Measurements from ENCODE around the gene CNNM2.

The CNNM2 gene

DNA sequence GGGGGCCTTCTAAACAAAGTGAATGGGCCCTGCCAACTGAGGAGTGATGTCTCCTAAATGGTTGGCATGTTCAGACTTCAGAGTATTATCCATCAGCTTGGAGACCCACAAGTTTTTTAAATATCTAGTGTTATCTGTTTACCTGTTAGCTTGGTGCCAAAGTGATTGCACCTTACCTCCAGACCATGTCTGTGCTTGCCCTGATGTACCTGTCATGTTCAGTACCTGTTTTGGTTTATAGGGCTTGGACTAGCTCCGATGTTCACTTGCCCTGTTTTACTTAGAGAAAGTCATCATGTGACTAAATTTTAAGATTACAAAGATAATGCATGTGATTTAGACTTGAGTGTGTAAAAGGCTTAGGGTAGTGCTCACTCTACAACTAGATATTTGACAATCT lies 67.7 kb downstream of the CNNM2 start:
- Histone ChIP-seq H3K9me3 (no peaks in the 10 kb centered on the region), H3K27me3 (no peaks in the 10 kb centered on the region), H3K4me3 (no peak overlapping the region), H3K4me1 (peaks cover 0 to 42% (median 6%) of the 10 kb centered on the region in 4 donors), H3K36me3 (no peaks in the 10 kb centered on the region), H3K27ac (no peak overlapping the region)
- intact Hi-C loops (cut with DNase I; ENCODE audit: low total_unique reads) = no loop called here
- TF ChIP-seq, protein P1, sequence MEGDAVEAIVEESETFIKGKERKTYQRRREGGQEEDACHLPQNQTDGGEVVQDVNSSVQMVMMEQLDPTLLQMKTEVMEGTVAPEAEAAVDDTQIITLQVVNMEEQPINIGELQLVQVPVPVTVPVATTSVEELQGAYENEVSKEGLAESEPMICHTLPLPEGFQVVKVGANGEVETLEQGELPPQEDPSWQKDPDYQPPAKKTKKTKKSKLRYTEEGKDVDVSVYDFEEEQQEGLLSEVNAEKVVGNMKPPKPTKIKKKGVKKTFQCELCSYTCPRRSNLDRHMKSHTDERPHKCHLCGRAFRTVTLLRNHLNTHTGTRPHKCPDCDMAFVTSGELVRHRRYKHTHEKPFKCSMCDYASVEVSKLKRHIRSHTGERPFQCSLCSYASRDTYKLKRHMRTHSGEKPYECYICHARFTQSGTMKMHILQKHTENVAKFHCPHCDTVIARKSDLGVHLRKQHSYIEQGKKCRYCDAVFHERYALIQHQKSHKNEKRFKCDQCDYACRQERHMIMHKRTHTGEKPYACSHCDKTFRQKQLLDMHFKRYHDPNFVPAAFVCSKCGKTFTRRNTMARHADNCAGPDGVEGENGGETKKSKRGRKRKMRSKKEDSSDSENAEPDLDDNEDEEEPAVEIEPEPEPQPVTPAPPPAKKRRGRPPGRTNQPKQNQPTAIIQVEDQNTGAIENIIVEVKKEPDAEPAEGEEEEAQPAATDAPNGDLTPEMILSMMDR (IDR thresholded peaks at IDR 0.05) = no peak
- no peak for DNase-seq

DNA sequence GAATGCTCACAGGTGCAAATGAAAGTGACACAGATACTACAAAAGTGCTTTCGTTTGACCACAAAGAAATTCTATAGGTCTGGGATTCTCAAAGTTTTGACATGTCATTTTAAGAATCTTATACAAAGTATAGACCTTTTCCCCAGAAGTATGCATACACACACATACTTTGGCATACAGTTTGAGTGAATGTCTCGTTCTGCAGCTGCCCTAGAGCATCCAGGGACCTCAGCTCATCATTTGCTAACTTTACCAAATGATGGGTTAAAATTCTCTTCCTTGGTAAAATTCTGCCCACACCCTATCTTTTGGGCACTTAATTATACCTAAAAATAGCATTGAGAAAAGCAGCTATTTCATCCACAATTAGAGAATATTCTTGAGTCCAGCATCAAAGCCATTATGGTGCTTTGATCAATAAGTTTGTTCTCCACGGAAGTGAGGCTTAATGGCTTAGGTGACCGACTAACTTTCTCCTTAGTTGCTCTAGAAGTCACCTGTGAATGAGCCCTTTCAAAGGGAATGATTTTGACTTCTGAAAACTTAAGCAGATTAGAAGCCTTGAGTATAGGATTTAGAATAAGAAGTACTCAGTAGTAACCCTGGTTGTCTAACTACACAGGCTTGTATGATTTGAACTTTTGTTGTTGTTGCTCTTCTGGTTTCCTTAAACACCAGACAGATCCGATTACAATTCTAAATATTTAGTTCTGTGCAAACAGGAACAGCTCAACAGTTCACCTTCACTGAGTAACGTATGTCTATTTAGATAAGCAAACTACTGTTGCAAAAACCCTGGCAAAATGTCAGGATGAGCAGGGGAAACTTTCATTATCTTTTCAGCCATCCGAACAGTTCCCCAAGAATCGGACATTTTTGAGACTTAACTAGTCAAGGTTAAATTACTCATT lies 70.6 kb downstream of the CNNM2 start:
- intact Hi-C loops (cut with DNase I; ENCODE audit: low total_unique reads) = no loop called here
- DNase-seq = no peak
- TF ChIP-seq, protein P1 (IDR thresholded peaks at IDR 0.05) = no peak
- no peaks in the 10 kb centered on the region for H3K27me3 ChIP-seq
- H3K9me3 ChIP-seq = no peaks in the 10 kb centered on the region
- H3K4me3 ChIP-seq = no peak overlapping the region
- H3K36me3 ChIP-seq = no peaks in the 10 kb centered on the region
- no peak overlapping the region for H3K27ac ChIP-seq
- H3K4me1 ChIP-seq = peaks cover 0 to 41% (median 3%) of the 10 kb centered on the region in 4 donors

GRCh38 chr10:102994531-102995295 lies 76.6 kb downstream of the CNNM2 start:
- Histone ChIP-seq H3K36me3 (no peaks in the 10 kb centered on the region), H3K27me3 (no peaks in the 10 kb centered on the region), H3K9me3 (no peaks in the 10 kb centered on the region), H3K4me3 (no peak overlapping the region), H3K4me1 (peaks cover 0 to 35% (median 1%) of the 10 kb centered on the region in 4 donors), H3K27ac (no peak overlapping the region)
- intact Hi-C loops (cut with DNase I; ENCODE audit: low total_unique reads) = no loop called here
- TF ChIP-seq, protein P1 (IDR thresholded peaks at IDR 0.05) = no peak
- DNase-seq = no peak

- H3K9me3 ChIP-seq = no peaks in the 10 kb centered on the region
Measured at GRCh38 chr10:102996876-102997275, 78.8 kb downstream of the CNNM2 start.

DNA sequence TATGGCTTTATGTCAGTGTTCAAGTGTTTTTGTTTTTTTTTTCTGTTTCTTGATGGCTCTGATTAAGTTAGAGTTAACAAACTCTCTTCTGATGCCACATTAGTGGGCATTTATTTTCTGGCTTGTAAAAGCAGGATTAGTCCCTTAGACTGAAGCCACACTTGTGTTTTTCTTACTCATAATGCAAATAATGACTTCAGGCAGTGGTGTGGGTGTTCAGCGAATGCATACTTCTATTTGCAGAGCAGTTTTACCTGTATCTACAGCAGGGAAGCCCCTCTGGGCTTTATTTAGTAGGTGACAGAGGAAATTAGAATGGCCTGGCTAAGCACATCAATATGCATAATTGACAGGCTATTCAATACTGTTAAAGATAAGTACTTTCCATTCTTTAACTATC lies 79.9 kb downstream of the CNNM2 start:
- TF ChIP-seq, protein P1 (IDR thresholded peaks at IDR 0.05) = no peak
- H3K27ac ChIP-seq = no peak overlapping the region
- DNase-seq = no peak
- H3K27me3 ChIP-seq = no peaks in the 10 kb centered on the region
- H3K36me3 ChIP-seq = no peaks in the 10 kb centered on the region
- no peak overlapping the region for H3K4me3 ChIP-seq
- no peaks in the 10 kb centered on the region for H3K9me3 ChIP-seq
- intact Hi-C loops (cut with DNase I; ENCODE audit: low total_unique reads) = no loop called here
- H3K4me1 ChIP-seq = peaks cover 0 to 32% (median 0%) of the 10 kb centered on the region in 4 donors

More at GRCh38 chr10:102996876-102997275, 78.8 kb downstream of the CNNM2 start:
- TF ChIP-seq, protein P1 (IDR thresholded peaks at IDR 0.05) = no peak
- Histone ChIP-seq H3K36me3 (no peaks in the 10 kb centered on the region), H3K4me3 (no peak overlapping the region), H3K27me3 (no peaks in the 10 kb centered on the region), H3K27ac (no peak overlapping the region), H3K4me1 (peaks cover 0 to 33% (median 0%) of the 10 kb centered on the region in 4 donors)
- intact Hi-C loops (cut with DNase I; ENCODE audit: low total_unique reads) = no loop called here
- DNase-seq = no peak
